ENCODE data around the gene ST8SIA5.
"Not testable (repeated sequence)": the region's sequence is repeated elsewhere in the genome, so short reads cannot be mapped to it uniquely, and the experiment has no call there.

- TF ChIP-seq CTCF (conservative IDR thresholded peaks at IDR 0.05); EZH2 (IDR thresholded peaks at IDR 0.05; ENCODE audit: low read depth): not testable (repeated sequence)
These were observed 39.1 kb upstream of the ST8SIA5 start for GRCh38 chr18:46795945-46796344.

Measured in PC-9 (cell line).